ENCODE measurements around the gene SHC2.

The SHC2 gene, protein sequence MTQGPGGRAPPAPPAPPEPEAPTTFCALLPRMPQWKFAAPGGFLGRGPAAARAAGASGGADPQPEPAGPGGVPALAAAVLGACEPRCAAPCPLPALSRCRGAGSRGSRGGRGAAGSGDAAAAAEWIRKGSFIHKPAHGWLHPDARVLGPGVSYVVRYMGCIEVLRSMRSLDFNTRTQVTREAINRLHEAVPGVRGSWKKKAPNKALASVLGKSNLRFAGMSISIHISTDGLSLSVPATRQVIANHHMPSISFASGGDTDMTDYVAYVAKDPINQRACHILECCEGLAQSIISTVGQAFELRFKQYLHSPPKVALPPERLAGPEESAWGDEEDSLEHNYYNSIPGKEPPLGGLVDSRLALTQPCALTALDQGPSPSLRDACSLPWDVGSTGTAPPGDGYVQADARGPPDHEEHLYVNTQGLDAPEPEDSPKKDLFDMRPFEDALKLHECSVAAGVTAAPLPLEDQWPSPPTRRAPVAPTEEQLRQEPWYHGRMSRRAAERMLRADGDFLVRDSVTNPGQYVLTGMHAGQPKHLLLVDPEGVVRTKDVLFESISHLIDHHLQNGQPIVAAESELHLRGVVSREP

DNA sequence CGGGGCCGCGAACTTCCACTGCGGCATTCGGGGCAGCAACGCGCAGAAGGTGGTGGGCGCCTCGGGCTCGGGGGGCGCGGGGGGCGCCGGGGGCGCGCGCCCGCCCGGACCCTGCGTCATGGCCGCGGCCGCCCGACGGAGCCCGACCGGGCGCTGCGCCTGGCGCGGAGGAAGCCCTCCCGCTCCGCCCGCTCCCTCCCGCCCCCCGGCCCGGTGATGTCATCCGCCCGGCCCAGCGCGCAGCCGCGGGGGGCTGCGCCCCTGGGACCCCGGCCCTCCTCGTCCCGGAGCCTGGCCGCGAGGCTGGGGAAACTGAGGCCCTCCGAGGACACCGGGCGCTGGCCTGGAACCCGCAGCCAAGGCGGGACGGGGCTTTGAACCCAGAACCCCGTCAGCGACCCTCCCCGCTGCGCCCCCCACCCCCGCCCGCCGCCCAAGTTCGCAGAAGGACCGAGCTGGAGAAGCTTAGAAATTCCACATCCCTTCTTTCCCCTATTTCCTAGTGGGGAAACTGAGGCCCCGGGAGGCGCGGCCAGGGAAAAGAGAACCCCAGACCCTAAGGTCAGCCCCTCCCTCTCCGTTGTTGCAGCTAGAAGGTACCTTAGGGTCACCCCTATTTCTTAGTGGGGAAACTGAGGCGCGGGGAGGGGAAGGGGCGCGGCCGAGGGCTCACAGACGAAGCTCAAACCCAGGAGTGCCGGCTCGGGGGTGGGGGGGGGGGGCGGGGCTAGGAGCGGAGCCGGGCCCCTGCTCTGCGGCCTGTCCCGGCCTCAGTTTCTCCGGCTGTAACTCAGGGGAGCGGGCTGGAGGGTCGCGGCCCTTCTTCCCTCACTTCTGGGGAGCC is at the start of gene SHC2:
Gene SHC2 (minus strand): TSS at position 157 of the 844 bp plus-strand sequence. CDS start 37 bp downstream, at position 120.
- no peak for DNase-seq

DNA sequence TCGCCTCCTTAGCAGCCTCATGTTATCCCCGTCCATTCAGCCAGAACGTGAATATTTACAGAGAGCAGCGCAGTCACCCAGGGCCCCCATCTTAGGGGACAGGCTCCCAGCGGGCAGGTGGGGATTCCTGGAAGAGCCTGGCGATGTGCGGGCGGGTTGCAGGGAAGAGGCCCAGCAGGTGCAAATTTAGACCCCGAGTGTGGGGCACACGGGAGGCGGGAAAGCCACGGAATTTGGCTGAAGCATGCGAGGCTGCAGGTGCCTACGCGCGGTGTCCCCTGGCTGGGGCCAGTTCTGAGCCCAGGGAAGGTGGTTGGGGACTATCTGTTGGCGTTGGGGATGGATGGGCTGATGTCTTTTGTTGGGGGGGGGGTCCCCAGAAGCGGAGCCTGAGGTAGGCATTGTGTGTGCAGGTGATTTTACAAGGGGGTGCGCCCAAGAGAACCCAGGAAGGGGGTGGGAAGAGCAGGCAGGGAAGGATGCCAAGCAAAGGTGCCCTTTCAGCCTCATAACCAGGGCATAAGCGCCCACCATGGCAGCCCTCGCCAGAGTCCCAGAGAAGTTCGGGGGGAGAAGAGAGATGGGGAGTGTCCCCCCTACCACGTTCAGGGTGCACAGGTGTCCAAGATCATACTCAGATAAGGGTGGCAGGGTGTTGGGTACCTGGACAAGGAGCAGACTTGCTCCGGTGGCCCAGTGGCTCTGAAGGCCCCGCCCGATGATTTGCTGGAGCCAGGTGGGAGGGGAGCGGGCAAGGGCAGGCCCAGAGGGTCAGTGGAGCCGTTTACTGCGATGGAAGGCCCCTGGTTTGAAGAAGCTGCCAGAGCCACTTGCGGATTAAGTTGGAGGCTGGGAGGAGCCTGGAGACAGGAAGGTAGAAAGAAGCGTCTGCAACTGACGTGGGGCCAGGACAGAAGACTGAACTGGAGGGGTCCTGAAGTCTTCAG is 47.6 kb upstream of the SHC2 start:
- no peak for DNase-seq

DNA sequence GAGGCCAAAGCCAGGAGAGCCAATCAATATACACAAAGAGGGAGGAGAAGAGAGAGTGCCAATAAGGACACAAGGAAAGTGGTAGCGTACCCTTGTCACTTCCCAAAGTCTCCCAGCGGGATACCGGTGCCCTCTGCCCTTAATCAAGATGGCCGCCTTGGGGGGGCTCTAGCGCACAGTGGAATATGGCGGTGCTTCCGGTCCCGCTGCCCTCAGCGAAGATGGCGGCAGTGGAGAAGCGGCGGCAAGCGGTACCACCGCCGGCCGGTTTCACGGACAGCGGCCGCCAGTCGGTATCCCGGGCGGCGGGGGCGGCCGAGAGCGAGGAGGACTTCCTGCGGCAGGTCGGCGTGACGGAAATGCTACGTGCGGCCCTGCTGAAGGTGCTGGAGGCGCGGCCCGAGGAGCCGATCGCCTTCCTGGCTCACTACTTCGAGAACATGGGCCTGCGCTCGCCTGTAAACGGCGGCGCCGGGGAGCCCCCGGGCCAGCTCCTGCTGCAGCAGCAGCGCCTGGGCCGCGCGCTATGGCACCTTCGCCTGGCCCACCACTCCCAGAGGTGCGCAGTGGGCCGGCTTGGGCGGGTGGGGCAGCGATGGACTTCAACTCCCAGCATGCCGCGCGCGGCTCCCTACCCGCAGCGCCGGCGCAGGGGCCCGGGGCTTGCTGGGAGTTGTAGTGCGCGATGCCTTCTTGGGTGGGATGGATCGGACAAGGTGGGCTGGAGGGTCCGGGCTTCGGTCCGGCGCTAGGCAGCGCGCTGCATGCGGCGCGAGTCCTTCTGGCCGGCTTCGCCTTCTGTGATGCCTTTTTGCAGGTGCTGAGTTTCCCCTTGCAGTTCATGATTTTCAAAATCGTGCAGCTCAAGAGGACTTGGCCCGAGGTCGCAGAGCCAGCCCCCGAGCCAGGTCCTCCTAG is 46.7 kb upstream of the SHC2 start, which contains the start of gene TPGS1:
Gene TPGS1 (plus strand): TSS at position 212 of the 918 bp plus-strand sequence. CDS start 10 bp downstream, at position 222.
- peak; percentile 88 for DNase-seq

DNA sequence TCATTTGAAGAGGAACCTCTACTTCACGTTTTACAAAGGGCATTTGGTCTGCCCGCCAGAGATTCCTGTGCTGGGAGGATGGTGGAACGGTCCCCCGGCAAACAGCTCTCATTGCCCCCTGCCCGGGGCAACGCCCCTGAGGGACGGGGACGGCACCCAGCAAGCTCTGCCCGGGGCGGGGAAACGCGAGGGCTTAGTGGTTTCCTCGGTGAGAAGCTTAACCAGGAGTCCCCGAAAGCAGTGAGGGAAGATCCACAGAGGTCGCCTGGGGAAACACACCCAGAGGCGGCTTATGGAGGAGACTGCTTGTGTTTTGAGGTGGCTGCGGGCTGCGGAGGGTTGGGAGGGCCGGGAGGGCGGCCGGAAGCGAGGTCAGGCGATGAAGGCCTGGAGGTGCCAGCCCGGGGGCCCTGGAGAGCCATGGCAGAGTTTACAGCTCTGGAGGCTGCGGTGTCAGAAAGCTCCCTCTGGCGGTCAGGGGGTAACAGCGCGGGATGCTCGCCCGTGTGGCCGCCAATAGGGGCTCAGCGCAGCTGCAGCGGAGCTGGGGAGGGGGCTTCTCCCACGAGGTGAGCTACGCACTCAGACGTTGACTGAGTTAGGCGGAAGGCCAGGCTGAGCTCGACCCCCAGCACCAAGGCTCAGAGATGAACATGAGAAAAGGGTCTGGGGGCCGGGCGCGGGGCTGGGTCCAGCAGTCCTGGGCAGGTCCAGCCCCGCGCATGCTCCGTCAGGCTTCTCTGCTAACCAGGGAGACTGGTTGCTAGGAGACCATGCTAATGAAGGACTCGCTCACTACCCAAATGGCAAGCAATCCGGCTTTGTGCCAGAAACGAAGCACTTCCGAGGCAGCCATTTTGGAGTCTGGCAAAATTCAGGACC is 45.8 kb upstream of the SHC2 start:
- peak; percentile 98 for DNase-seq

DNA sequence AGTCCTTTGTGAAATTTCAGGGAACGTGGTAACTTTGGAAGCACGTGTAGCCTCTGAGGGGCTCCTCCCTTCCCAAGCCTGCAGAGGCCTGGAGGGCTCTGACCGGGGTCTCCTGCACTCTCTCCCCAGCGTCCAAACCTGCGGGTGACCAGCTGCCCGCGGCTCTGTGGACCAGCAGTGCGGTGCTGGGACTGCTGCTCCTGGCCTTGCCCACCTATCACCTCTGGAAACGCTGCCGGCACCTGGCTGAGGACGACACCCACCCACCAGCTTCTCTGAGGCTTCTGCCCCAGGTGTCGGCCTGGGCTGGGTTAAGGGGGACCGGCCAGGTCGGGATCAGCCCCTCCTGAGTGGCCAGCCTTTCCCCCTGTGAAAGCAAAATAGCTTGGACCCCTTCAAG is 43.8 kb upstream of the SHC2 start:
- no peak for DNase-seq

DNA sequence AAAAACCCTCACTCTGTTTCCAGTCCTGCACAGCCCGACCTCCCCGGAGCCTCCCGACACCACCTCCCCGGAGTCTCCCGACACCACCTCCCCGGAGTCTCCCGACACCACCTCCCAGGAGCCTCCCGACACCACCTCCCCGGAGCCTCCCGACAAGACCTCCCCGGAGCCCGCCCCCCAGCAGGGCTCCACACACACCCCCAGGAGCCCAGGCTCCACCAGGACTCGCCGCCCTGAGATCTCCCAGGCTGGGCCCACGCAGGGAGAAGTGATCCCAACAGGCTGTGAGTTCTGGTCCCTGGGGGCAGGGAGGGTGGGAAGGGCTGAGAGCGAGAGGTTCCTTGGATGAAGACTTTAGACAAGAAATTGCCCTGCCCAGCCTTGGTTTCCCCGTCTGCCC is 40.8 kb upstream of the SHC2 start:
- no peak for DNase-seq

DNA sequence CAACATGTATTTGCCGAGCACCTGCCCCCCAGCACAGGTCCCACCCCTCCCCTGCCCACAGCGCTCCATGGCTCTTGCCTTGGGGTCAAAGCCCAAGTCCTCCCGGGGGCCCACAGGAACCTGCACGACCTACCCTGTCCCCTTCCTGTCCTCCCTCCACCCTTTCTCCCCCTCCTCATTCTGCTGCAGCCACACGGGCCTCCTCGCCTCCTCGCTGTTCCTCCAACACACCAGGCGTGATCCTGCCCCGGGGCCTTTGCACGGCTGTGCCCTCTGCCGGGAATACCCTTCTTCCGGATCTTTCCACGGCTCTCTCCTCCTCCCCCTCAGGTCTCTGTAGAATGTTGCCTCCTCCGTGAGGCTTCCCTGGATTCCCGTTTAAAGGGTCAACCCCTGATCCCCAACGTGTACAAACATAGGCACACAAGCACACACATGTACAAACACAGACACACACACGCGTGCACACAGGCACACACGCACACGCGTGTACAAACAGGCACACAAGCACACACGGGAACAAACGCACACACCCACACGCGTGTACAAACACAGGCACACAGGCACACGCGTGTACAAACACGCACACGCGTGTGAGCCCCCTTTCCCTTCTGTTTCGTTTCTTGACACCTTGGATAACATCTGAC is 38.3 kb upstream of the SHC2 start:
- DNase-seq = no peak

DNA sequence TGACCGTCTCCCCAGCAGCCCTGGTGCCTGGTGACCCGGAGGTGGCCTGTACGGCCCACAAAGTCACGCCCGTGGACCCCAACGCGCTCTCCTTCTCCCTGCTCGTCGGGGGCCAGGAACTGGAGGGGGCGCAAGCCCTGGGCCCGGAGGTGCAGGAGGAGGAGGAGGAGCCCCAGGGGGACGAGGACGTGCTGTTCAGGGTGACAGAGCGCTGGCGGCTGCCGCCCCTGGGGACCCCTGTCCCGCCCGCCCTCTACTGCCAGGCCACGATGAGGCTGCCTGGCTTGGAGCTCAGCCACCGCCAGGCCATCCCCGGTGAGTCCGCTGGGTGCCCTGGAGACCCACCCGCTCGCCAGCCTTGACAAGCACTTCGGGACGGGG is 37.7 kb upstream of the SHC2 start:
- DNase-seq = no peak

DNA sequence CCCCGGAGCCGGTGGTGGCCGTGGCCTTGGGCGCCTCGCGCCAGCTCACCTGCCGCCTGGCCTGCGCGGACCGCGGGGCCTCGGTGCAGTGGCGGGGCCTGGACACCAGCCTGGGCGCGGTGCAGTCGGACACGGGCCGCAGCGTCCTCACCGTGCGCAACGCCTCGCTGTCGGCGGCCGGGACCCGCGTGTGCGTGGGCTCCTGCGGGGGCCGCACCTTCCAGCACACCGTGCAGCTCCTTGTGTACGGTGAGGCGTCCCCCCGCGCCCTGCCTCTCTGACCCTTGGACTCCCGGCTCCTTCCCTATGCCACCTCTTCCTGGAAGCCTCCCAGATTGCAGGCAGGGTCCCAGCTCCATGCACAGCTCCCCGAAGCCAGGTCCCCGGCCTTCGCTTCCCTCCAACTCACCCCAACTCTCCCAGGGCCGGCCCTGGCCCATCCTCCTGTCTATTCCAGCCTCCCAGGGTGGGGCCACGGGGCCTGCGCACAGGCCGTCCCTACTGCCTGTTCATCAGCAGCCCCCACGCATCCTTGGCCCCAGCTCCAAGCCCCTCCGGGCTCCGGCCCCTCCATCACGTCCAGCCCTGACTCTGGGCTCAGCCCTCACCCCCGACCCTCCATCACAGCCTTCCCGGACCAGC is 37.2 kb upstream of the SHC2 start:
- DNase-seq = no peak

DNA sequence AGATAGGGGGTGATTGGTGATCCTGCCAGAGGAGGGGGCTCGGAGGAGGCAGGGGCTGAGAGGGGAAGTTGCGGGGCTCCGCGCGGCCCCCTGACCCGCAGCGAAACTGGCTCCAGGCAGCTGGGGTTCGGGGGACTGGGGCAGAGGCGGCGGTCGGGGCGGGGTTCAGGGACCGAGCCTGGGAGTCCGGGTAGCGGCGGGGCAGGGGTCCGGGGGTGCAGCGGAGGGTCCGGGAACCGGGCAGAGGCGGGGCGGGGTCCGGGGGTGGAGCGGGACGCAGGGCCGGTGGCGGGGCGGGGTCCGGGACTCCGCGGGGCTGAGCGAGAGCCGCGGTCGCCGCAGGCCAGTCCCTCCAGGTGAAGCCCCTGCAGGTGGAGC is 36.6 kb upstream of the SHC2 start:
- DNase-seq = no peak

DNA sequence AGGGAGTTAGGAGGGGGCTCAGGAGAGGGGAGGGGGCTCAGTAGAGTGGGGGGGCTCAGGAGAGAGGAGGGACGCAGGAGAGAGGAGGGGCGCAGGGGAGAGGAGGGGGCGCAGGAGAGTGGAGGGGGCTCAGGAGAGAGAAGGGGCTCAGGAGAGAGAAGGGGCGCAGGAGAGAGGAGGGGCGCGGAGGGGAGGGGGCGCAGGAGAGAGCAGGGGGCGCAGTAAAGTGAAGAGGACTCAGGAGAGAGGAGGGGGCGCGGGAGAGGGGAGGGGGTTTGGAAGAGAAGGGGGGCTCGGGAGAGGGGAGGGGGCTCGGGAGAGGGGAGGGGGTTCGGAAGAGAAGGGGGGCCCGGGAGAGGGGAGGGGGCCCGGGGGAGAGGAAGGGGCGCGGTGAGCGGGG is 36.2 kb upstream of the SHC2 start:
- DNase-seq = no peak

DNA sequence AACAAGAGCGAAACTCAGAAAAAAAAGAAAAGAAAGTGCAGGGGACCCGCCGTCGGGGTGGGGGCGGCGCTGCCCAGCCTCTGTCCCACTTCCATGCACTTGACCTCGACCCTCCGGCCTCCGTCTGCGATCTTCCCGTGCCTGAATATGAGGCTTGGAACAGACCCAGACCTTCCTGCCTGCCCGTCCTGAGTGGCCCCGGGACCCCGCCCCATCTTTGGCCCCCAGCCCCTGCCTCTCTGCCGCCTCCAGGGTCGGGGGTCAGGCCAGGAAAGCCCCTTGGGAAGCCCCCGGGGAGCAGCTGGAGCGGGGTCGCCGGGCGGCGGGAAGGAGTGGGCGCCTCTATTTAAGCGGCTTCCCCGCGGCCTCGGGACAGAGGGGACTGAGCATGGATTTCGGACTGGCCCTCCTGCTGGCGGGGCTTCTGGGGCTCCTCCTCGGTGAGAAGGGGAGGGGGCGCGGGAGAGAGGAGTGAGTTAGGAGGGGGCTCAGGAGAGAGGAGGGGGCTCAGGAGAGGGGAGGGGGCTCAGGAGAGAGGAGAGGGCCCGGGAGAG is 35.4 kb upstream of the SHC2 start, which contains the start of gene MADCAM1:
Gene MADCAM1 (plus strand): TSS at position 375 of the 554 bp plus-strand sequence. CDS start 14 bp downstream, at position 389.
- DNase-seq = no peak

DNA sequence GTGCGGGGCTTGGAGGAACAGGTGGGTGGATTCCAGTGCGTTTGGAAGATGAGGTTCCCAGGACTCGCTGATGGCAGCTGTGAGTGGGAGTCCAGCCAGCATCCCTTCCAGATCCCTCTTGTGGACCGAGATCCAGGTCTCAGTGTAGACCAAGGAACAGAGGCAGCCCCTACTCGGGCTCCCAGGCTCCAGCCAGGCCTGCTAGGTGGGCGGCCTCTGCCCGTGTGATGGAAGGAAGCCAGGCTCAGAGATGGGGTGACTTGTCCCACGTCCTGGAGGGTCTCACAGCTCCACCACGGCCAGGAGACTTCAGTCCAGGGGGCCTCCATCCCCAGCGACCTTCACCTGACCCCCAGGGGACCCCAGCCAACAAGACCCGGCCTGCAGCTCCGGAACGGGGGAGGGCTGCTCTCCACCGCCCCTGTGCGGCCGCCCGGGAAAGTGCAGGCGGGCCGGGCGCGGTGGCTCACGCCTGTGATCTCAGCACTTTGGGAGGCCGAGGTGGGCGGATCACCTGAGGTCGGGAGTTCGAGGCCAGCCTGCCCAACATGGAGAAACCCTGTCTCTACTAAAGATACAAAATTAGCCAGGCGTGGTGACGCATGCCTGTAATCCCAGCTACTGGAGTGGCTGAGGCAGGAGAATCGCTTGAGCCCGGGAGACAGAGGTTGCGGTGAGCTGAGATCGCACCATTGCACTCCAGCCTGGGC is 34.7 kb upstream of the SHC2 start:
- peak; percentile 64 for DNase-seq

DNA sequence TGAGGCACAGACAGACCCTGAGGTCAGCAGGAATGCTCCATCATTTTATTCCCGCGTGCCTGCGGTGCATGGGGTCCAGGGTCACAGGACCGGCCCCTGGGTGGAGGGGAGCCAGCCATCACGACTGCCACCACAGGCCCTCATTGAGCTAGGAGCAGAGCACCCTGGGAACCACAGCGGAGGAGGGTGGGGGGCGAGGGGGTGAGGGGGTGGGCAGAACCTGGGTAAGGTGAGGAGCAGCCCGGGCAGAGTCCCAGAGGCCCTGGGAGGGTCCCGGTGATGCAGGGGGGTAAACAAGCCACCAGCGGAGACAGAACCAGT is 34.2 kb upstream of the SHC2 start:
- DNase-seq = no peak

DNA sequence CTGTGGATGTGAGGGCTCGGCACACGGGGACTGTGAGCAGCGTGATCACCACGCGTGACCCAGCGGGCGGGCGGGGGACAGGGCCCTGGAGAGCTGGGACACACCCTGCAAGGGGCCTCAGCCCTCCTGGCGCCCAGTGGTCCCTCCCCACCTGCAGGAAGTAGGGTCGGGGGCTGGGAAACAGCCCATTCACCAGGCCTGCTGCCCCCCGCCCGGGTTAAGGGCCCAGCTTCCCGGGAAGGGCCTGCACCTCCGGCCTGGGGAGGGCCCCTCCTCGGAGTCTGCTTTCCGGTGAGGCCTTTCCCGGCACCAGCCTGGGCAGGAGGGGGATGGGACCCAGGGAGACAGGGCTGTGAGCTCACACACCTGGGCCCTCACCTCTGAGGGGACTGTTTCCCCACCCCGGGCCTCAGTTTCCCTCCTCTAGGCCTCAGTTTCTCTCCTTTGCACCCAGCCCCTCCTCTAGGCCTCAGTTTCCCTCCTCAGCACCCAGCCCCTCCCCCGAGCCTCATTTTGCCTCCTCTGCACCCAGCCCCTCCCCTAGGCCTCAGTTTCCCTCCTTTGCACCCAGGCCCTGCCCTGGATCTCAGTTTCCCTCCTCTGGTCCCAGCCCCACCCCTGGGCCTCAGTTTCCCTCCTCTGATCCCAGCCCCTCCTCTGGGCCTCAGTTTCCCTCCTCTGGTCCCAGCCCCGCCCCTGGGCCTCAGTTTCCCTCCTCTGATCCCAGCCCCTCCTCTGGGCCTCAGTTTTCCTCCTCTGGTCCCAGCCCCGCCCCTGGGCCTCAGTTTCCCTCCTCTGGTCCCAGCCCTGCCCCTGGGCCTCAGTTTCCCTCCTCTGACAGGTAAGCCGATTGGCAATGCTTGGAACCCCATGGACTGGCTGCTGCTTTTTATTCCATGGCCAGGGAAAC is 33.6 kb upstream of the SHC2 start:
- DNase-seq = no peak

DNA sequence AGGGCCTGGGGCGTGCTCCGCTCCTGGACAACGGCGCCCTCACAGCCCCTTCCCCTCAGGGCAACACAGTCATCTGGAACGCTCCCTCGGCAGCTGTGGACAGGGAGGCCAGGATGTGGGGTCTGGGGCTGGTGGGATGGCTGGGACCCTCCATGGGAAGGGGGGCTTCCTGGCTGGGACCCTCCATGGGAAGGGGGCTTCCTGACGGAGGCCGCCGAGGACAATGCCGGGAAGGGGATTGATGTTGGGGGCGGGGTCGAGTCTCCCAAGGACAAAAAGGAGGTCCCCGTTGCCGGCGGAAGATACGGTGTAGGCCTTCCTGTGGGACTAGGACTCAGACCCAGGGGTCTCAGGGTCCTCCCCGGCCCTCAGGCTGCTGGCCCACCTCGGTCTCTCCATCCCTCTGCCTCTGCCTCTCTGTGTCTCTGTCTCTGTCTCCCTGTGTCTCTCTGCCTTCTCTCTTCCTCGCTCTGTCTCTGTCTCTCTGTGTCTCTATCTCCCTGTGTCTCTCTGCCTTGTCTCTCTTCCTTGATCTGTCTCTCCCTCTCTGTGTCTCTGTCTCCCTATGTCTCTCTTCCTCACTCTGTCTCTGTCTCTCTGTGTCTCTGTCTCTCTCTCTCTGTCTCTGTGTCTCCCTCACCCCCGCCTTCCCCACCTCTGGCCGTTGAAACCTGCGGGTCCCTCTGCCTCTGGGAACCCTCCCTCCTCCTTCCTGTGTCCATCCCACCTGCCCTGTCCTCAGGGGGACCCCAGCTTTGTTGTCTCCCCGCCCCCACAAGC is 32.7 kb upstream of the SHC2 start:
- no peak for DNase-seq
